BJ (cell line): Measurements from ENCODE around the gene GREB1. TPM values are rescaled to one million over a fixed set of nuclear protein-coding genes. Genes with fewer than 3 reads are reported as not detected.

Experiments
- CTCF ChIA-PET: fragments of 350-600 bp; formaldehyde crosslinking; extraction: SDS; loops from one replicate; lab custom pipeline; 2021; ENCODE audit warnings: antibody characterized with exemption, inconsistent platforms; lab: Yijun Ruan, JAX
- POLR2A ChIA-PET: fragments of 300-600 bp; sonication (Branson Sonifier 250); formaldehyde crosslinking; extraction: SDS; loops from one replicate; lab custom pipeline; 2021; ENCODE audit warnings: antibody characterized with exemption; lab: Charles Lee
- DNase-seq: peaks from one replicate; pipeline ENCODE4 v3.0.0-alpha.2; 2011; ENCODE audit warnings: low read depth
- H3K27me3 ChIP-seq: 2 replicates; pipeline ENCODE4 v1.6.0; 2011; ENCODE audit warnings: low read length; ENCODE audit not compliant: control insufficient read depth, insufficient read depth
- H3K36me3 ChIP-seq: 2 replicates; pipeline ENCODE4 v1.5.1; 2011; ENCODE audit warnings: low read length; ENCODE audit not compliant: control insufficient read depth, insufficient read depth
- H3K4me3 ChIP-seq: 2 replicates; pipeline ENCODE4 v1.5.1; 2011; ENCODE audit warnings: low read depth, mild to moderate bottlenecking, control low read depth, low read length
- CTCF ChIP-seq: IDR thresholded peaks from 2 replicates; pipeline ENCODE4 v1.5.1; 2011; ENCODE audit warnings: low read depth, mild to moderate bottlenecking, control low read depth, inconsistent platforms, low read length, moderate library complexity; ENCODE audit not compliant: insufficient read depth
- polyA plus RNA-seq: library from polyadenylated mRNA; depleted of rRNA; stranded (reverse); fragments of >200 nt; gene quantifications from 2 replicates; pipeline ENCODE4 v1.2.3, GENCODE V29; 2011

Gene GREB1
- polyA plus RNA-seq, 1 experiment: not detected

- POLR2A ChIA-PET: no interaction called here
- DNase-seq: no peak
- Histone ChIP-seq H3K27me3 (peaks cover 17% of the 10 kb centered on the region), H3K4me3 (no peak overlapping the region), H3K36me3 (no peaks in the 10 kb centered on the region)
- CTCF ChIA-PET: interaction anchor here (0.6 to 19.9 kb wide), 4 partner anchors 9 to 194 kb away, joined by 3 to 423 read pairs (median 24); no protein-coding TSS in a partner anchor
- no peak for TF ChIP-seq CTCF
These were observed 149.6 kb downstream of the GREB1 start for GRCh38 chr2:11683476-11683875.

GRCh38 chr2:11683966-11684365, 150.1 kb downstream of the GREB1 start:
- TF ChIP-seq CTCF: no peak
- Histone ChIP-seq H3K36me3 (no peaks in the 10 kb centered on the region), H3K4me3 (no peak overlapping the region), H3K27me3 (peaks cover 15% of the 10 kb centered on the region)
- DNase-seq: no peak
- CTCF ChIA-PET: interaction anchor here (0.6 to 19.9 kb wide), 4 partner anchors 10 to 194 kb away, joined by 3 to 423 read pairs (median 24); no protein-coding TSS in a partner anchor
- POLR2A ChIA-PET: no interaction called here

- Histone ChIP-seq H3K27me3 (peaks cover 14% of the 10 kb centered on the region), H3K36me3 (no peaks in the 10 kb centered on the region), H3K4me3 (no peak overlapping the region)
- DNase-seq: no peak
- TF ChIP-seq CTCF: no peak
- ChIA-PET POLR2A (interaction anchor here (0.7 kb wide), 1 partner anchor 11 kb away, joined by 3 read pairs; no protein-coding TSS in a partner anchor), CTCF (interaction anchor here (6.4 to 19.9 kb wide), 2 partner anchors 11 to 99 kb away, joined by 41 to 423 read pairs; no protein-coding TSS in a partner anchor)
These were observed 151.1 kb downstream of the GREB1 start for GRCh38 chr2:11684894-11685460.

GRCh38 chr2:11685906-11686470, 152.1 kb downstream of the GREB1 start:
- Histone ChIP-seq H3K36me3 (no peaks in the 10 kb centered on the region), H3K27me3 (peaks cover 14% of the 10 kb centered on the region), H3K4me3 (no peak overlapping the region)
- CTCF ChIA-PET: interaction anchor here (6.4 to 19.9 kb wide), 2 partner anchors 10 to 98 kb away, joined by 41 to 423 read pairs; no protein-coding TSS in a partner anchor
- DNase-seq: no peak
- POLR2A ChIA-PET: no interaction called here
- TF ChIP-seq CTCF: no peak

- CTCF ChIA-PET: interaction anchor here (0.6 to 19.9 kb wide), 33 partner anchors 7 to 1319 kb away, joined by 3 to 423 read pairs (median 5); partner anchors contain the start of genes LPIN1 and NTSR2
- no peak for TF ChIP-seq CTCF
- no peak for DNase-seq
- H3K36me3 ChIP-seq: no peaks in the 10 kb centered on the region
- no peak overlapping the region for H3K4me3 ChIP-seq
- POLR2A ChIA-PET: interaction anchor here (0.6 kb wide), 1 partner anchor 59 kb away, joined by 9 read pairs; the partner anchor contains the start of gene LPIN1
- H3K27me3 ChIP-seq: peaks cover 14% of the 10 kb centered on the region
These were observed 153.9 kb downstream of the GREB1 start for GRCh38 chr2:11687736-11688135.
